Ishikawa (cell line): ENCODE results near the gene KRT27.

ENCODE experiments used
- CREB1 ChIP-seq: IDR thresholded peaks from 2 replicates; pipeline ENCODE4 v1.6.1; 2012; ENCODE audit warnings: low read depth
- EGR1 ChIP-seq: IDR thresholded peaks from 2 replicates; pipeline ENCODE4 v1.6.1; 2012
- FOXM1 ChIP-seq: IDR thresholded peaks from 2 replicates; pipeline ENCODE4 v1.6.1; 2012; ENCODE audit warnings: low read depth, borderline replicate concordance
- RAD21 ChIP-seq: IDR thresholded peaks from 2 replicates; pipeline ENCODE4 v1.6.1; 2012; ENCODE audit warnings: low read depth
- TAF1 ChIP-seq: IDR thresholded peaks from 2 replicates; pipeline ENCODE4 v1.6.1; 2012; ENCODE audit warnings: low read depth, mild to moderate bottlenecking
- TCF12 ChIP-seq: IDR thresholded peaks from 2 replicates; pipeline ENCODE4 v1.6.1; 2012; ENCODE audit warnings: low read depth
- TEAD4 ChIP-seq: IDR thresholded peaks from 2 replicates; pipeline ENCODE4 v1.6.1; 2012
- YY1 ChIP-seq: IDR thresholded peaks from 2 replicates; pipeline ENCODE4 v1.6.1; 2012; ENCODE audit warnings: low read depth
- TF ChIP-seq, protein P1 (sequence below): IDR thresholded peaks from 2 replicates; pipeline ENCODE4 v1.6.1; 2012
- TF ChIP-seq, protein P2 (sequence below): IDR thresholded peaks from 2 replicates; pipeline ENCODE4 v1.6.1; 2012

DNA sequence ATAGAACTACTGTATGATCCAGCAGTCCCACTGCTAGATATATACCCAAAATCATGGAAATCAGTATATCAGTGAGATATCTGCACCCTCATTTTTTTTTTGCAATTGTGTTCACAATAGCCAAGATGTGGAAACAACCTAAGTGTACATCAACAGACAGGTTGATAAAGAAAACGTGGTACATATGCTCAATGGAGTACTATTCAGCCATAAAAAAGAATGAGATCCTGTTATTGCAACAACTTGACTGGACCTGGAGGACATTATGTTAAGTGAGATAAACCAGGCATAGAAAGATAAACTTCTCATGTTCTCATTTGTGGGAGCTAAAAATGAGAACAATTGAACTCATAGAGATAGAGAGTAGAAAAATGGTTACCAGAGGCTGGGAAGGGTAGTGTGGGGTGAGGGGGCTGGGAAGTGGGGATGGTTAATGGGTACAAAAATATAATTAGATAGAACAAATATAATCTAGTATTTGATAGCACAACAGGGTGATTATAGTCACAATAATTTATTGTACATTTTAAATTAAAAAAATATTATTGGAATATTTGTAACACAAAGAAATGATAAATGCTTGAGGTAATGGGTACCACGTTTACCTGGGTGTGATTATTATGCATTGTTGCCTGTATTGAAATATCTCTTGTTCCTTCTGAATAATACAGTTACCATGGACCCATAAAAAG lies 47.9 kb upstream of the KRT27 start:
- TF ChIP-seq YY1: no peak
- TF ChIP-seq RAD21: no peak
- no peak for TF ChIP-seq TAF1
- no peak for TF ChIP-seq TEAD4
- TF ChIP-seq CREB1: no peak
- TF ChIP-seq, protein P1, sequence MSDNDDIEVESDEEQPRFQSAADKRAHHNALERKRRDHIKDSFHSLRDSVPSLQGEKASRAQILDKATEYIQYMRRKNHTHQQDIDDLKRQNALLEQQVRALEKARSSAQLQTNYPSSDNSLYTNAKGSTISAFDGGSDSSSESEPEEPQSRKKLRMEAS: no peak
- TF ChIP-seq FOXM1: no peak
- TF ChIP-seq, protein P2, sequence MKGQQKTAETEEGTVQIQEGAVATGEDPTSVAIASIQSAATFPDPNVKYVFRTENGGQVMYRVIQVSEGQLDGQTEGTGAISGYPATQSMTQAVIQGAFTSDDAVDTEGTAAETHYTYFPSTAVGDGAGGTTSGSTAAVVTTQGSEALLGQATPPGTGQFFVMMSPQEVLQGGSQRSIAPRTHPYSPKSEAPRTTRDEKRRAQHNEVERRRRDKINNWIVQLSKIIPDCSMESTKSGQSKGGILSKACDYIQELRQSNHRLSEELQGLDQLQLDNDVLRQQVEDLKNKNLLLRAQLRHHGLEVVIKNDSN: no peak
- TF ChIP-seq TCF12: no peak
- TF ChIP-seq EGR1: no peak
